AG04450 (cell line): ENCODE measurements around the gene BCKDHA. TPM values are rescaled to one million over a fixed set of nuclear protein-coding genes. Genes with fewer than 3 reads are reported as not detected.

Source experiments
- CTCF ChIA-PET: fragments of 300-600, 350-600 bp; formaldehyde crosslinking; extraction: SDS; loops from one replicate; lab custom pipeline; 2022; ENCODE audit warnings: antibody characterized with exemption, inconsistent platforms; lab: Charles Lee
- POLR2A ChIA-PET: fragments of 350-600 bp; formaldehyde crosslinking; extraction: SDS; loops from one replicate; lab custom pipeline; 2021; ENCODE audit warnings: antibody characterized with exemption, inconsistent platforms; lab: Yijun Ruan, JAX
- DNase-seq: peaks from one replicate; pipeline ENCODE4 v3.0.0-alpha.2; 2011; ENCODE audit warnings: low read depth, low spot score
- H3K27ac ChIP-seq: one replicate; pipeline ENCODE4 v1.5.1; 2012; ENCODE audit warnings: low read depth, low read length, control low read depth
- H3K27me3 ChIP-seq: one replicate; pipeline ENCODE4 v1.6.0; 2012; ENCODE audit warnings: low read length; ENCODE audit not compliant: control insufficient read depth, insufficient read depth
- H3K4me3 ChIP-seq: 2 replicates; pipeline ENCODE4 v1.5.1; 2011; ENCODE audit warnings: mild to moderate bottlenecking, low read depth, low read length, control low read depth
- H3K9me3 ChIP-seq: 2 replicates; pipeline ENCODE4 v1.5.1; 2012; ENCODE audit warnings: low read length; ENCODE audit not compliant: control insufficient read depth, insufficient read depth
- polyA plus RNA-seq: library from polyadenylated mRNA; depleted of rRNA; stranded (reverse); fragments of >200 nt; gene quantifications from 2 replicates; pipeline ENCODE4 v1.2.3, GENCODE V29; 2011
- TF ChIP-seq, protein P1 (sequence below): IDR thresholded peaks from 2 replicates; pipeline ENCODE4 v1.5.1; 2011; ENCODE audit warnings: low read depth, low read length, control low read depth, inconsistent platforms

Gene BCKDHA
- polyA plus RNA-seq, 1 experiment, result 15.3 TPM

DNA sequence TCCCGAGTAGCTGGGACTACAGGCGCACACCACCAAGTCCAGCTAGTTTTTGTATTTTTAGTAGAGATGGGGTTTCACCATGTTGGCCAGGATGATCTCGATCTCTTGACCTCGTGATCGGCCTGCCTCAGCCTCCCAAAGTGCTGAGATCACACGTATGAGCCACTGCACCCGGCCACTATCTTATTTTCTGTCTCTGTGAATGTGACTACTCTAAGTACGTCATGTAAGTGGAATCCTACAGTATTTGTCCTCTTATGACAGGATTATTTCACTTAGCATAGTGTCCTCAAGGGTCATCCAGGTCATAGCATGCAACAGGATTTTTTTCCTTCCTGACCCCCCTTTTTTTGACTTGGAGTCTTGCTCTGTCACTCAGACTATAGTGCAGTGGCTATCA, 26.1 kb upstream of the BCKDHA start:
- POLR2A ChIA-PET, result no interaction called here
- CTCF ChIA-PET, result no interaction called here
- no peaks in the 10 kb centered on the region for H3K27me3 ChIP-seq
- DNase-seq, result no peak
- no peak overlapping the region for H3K4me3 ChIP-seq
- H3K27ac ChIP-seq, result no peak overlapping the region
- no peaks in the 10 kb centered on the region for H3K9me3 ChIP-seq
- TF ChIP-seq, protein P1, sequence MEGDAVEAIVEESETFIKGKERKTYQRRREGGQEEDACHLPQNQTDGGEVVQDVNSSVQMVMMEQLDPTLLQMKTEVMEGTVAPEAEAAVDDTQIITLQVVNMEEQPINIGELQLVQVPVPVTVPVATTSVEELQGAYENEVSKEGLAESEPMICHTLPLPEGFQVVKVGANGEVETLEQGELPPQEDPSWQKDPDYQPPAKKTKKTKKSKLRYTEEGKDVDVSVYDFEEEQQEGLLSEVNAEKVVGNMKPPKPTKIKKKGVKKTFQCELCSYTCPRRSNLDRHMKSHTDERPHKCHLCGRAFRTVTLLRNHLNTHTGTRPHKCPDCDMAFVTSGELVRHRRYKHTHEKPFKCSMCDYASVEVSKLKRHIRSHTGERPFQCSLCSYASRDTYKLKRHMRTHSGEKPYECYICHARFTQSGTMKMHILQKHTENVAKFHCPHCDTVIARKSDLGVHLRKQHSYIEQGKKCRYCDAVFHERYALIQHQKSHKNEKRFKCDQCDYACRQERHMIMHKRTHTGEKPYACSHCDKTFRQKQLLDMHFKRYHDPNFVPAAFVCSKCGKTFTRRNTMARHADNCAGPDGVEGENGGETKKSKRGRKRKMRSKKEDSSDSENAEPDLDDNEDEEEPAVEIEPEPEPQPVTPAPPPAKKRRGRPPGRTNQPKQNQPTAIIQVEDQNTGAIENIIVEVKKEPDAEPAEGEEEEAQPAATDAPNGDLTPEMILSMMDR, result no peak

DNA sequence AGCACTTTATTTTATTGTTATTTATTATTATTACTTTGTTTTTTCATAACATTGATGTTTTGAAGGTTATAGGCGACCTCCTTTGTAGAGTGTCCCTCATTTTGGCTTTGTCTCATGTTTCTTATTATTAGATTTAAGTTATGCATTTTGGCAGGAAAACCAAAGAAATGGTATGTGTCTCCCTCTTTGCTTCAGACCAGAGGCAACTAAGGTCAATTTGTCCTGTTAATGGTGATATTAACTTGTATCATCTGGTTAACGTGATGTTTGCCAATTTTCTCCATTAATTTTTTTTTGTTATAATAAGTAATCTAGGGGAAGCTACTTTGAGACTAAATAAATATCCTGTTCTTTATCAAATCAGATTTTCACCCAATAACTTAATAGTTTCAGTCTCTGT, 25.1 kb upstream of the BCKDHA start:
- CTCF ChIA-PET, result interaction anchor here (1.0 to 1.4 kb wide), 3 partner anchors 8 to 20 kb away, joined by 3 read pairs; partner anchors contain the start of gene B9D2
- H3K27me3 ChIP-seq, result no peaks in the 10 kb centered on the region
- no peak overlapping the region for H3K27ac ChIP-seq
- H3K9me3 ChIP-seq, result no peaks in the 10 kb centered on the region
- POLR2A ChIA-PET, result no interaction called here
- no peak for DNase-seq
- TF ChIP-seq, protein P1, result no peak
- no peak overlapping the region for H3K4me3 ChIP-seq

DNA sequence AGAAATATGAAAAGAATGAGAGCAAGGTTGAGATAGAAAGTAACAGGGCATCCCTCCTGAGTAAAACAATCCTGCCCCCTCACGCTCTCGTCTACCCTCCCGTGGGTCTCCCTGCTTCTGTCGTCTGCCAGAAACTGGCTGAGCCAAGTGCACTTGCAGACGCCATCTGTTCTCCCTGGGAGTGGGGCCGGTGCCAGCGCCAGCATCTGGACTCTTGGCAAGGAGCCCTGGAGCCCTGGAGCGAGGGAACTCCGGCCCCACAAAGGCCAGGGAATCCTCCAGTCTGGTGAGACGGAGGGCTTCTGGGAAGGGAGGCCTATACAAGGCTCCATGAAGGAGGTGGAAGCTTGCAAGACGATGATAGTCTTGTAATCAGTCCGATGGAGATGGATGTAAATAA, 23.6 kb upstream of the BCKDHA start:
- ChIA-PET POLR2A (interaction anchor here (0.6 kb wide), 2 partner anchors 50 to 728 kb away, joined by 3 to 4 read pairs; no protein-coding TSS in a partner anchor), CTCF (interaction anchor here (1.4 kb wide), 1 partner anchor 21 kb away, joined by 3 read pairs; no protein-coding TSS in a partner anchor)

DNA sequence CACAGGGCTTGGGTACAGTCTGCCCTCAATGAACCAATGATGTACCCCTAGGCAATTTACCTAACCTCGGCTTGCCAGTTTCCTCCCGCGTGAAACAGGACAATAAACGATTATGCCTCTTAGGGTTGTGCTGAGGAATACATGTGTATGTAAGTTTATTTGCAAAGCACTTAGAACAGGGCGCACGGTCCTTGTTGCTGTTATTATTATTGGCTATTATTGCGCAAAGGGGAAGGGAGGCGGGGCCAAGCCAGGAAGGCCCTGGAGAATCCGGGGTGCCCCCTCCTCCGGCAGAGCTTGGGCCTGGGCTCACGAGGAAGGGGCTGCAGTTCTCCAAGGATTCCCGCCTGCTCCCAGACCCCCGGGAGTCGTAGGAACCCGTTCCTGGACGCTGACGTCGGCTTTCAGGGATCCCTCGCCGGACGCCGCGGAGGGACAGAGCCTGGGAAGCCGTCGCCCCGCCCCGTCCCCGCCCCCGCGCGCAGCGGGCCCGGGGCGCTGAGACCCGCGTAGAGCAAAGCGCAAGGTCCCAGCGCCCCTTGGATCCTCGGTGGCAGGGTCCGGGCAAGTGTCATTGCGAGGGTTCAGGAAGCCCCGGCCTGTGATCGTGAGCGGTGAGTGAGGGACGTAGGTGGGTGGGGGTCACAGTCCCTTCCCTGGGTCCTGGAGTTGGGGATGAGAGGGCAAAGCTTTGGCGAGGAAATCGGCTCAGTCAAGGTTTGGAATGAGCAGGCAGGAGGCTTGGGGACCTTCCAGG, 21.2 kb upstream of the BCKDHA start, which contains the start of gene TMEM91:
Gene TMEM91 (plus strand): TSS at position 293 of the 757 bp plus-strand sequence. CDS start 1,777 bp downstream, outside the sequence.
- POLR2A ChIA-PET, result interaction anchor here (0.6 kb wide), 1 partner anchor 25 kb away, joined by 6 read pairs; no protein-coding TSS in a partner anchor
- DNase-seq, result no peak
- TF ChIP-seq, protein P1, result no peak
- H3K9me3 ChIP-seq, result no peaks in the 10 kb centered on the region
- H3K4me3 ChIP-seq, result peak within 1 kb of the TSS; percentile 67
- H3K27ac ChIP-seq, result no peak within 1 kb of the TSS
- CTCF ChIA-PET, result interaction anchor here (0.8 kb wide), 1 partner anchor 10 kb away, joined by 4 read pairs; no protein-coding TSS in a partner anchor
- no peaks in the 10 kb centered on the region for H3K27me3 ChIP-seq

More for the DNA sequence above, 23.6 kb upstream of the BCKDHA start:
- H3K27ac ChIP-seq, result peak overlapping the region; percentile 47
- TF ChIP-seq, protein P1, result no peak
- no peak overlapping the region for H3K4me3 ChIP-seq
- H3K9me3 ChIP-seq, result no peaks in the 10 kb centered on the region
- no peaks in the 10 kb centered on the region for H3K27me3 ChIP-seq
- peak; percentile 89 for DNase-seq

DNA sequence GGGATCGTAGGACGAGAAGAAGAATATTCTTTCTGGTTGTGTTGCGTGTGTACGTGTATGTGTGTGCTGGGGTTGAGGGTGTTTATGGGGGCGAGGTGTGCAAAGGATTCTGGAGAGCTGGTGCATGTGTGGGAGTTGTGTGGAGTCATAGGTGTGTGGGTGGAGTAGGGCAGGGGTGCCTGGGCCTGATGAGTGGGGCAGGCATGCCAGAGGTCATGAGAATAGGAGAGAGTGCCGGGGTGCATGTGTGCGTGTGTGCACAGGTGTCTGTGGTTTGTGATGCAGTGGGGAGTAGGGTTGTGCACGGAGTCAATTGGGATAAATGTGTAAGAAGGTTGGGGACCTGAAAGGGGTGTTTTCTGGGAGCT, 20.6 kb upstream of the BCKDHA start:
- TF ChIP-seq, protein P1, result no peak
- ChIA-PET CTCF (no interaction called here), POLR2A (no interaction called here)
- DNase-seq, result no peak
- no peaks in the 10 kb centered on the region for H3K9me3 ChIP-seq
- no peaks in the 10 kb centered on the region for H3K27me3 ChIP-seq
- peak overlapping the region; percentile 67 for H3K4me3 ChIP-seq
- H3K27ac ChIP-seq, result no peak overlapping the region
